Stimulated activated CD4-positive, alpha-beta T cell treated with anti-CD3 and anti-CD28 coated beads, Interleukin-12 subunit alpha, Interleukin-12 subunit beta, amount 100 ng/mL, for 4 hours (primary cell): ENCODE data around the gene CNIH2.

ENCODE experiments used
- DNase-seq: peaks from one replicate; pipeline ENCODE4 v3.0.0-alpha.2; 2020

CNIH2 gene

GRCh38 chr11:66333220-66333877 is 55.4 kb downstream of the CNIH2 start:
- DNase-seq, result no peak
